ENCODE measurements around the gene CRTC1. TPM values are rescaled to one million over a fixed set of nuclear protein-coding genes. Genes with fewer than 3 reads are reported as not detected.
A peak's percentile ranks its signal among the peaks of the same experiment; 100 is the strongest.

CRTC1 gene
- total and polyA plus RNA-seq, 9 of the 15 experiments (the other 6 are each of a cell fraction or from before 2014, with no cell fraction given) = 0.25 to 3.8 (median 1.2) TPM; not detected in 2

DNA sequence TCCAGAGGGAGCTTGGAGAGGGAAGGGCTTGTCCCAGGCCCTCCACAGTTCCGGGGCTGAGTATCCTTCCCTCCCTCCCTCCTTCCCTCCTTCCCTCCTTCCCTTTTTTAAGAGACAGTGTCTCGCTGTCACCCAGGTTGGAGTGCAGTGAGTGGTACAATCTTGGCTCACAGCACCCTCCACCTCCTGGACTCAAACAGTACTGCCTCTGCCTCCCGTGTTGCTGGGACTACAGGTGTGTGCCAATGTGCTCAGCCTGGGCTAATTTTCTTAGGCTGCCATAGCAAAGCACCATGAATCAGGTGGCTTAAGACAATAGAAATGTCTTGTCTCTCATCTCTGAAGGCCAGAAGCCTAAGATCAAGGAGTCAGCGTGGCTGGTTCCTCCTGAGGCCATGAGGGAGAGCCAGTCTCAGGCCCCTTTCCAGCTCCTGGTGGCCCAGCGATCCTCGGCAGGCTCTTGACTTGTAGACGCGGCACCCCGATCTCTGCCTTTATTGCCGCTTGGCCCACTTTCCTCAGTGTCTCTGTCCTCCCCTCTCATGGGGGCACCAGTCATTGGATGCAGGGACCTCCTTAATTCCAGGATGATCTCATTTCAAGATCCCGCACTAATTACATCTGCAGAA, 47.5 kb downstream of the CRTC1 start (continued):
- TF ChIP-seq ELF4 (CRISPR knock-in tag; IDR thresholded peaks at IDR 0.05) = no peak
- no peak for TF ChIP-seq RAD51 (IDR thresholded peaks at IDR 0.05; ENCODE audit: borderline replicate concordance, low read depth)
- TF ChIP-seq SRSF7 (optimal IDR thresholded peaks at IDR 0.05; ENCODE audit: low read depth, low read length) = no peak
- no peak for TF ChIP-seq EHMT2 (IDR thresholded peaks at IDR 0.05)
- TF ChIP-seq MBD1 (CRISPR knock-in tag; IDR thresholded peaks at IDR 0.05) = 0 out of 2 replicates have a peak, but pooled peaks have one; percentile 15
- TF ChIP-seq, protein P1, sequence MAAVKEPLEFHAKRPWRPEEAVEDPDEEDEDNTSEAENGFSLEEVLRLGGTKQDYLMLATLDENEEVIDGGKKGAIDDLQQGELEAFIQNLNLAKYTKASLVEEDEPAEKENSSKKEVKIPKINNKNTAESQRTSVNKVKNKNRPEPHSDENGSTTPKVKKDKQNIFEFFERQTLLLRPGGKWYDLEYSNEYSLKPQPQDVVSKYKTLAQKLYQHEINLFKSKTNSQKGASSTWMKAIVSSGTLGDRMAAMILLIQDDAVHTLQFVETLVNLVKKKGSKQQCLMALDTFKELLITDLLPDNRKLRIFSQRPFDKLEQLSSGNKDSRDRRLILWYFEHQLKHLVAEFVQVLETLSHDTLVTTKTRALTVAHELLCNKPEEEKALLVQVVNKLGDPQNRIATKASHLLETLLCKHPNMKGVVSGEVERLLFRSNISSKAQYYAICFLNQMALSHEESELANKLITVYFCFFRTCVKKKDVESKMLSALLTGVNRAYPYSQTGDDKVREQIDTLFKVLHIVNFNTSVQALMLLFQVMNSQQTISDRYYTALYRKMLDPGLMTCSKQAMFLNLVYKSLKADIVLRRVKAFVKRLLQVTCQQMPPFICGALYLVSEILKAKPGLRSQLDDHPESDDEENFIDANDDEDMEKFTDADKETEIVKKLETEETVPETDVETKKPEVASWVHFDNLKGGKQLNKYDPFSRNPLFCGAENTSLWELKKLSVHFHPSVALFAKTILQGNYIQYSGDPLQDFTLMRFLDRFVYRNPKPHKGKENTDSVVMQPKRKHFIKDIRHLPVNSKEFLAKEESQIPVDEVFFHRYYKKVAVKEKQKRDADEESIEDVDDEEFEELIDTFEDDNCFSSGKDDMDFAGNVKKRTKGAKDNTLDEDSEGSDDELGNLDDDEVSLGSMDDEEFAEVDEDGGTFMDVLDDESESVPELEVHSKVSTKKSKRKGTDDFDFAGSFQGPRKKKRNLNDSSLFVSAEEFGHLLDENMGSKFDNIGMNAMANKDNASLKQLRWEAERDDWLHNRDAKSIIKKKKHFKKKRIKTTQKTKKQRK (IDR thresholded peaks at IDR 0.05; ENCODE audit: borderline replicate concordance, low read depth, low read length) = no peak
- TF ChIP-seq SRF (CRISPR knock-in tag; IDR thresholded peaks at IDR 0.05) = no peak
- TF ChIP-seq PCBP1 (IDR thresholded peaks at IDR 0.05; ENCODE audit: low read depth, low read length, poor library complexity, severe bottlenecking) = no peak
- TF ChIP-seq RFX5 (IDR thresholded peaks at IDR 0.05; ENCODE audit: low read depth, low read length) = no peak
- no peak for TF ChIP-seq ZFP1 (CRISPR knock-in tag; IDR thresholded peaks at IDR 0.05)
- TF ChIP-seq ZBTB26 (CRISPR knock-in tag; IDR thresholded peaks at IDR 0.05) = no peak

Measured in K562 (cell line).